GM23248 (cell line): Measurements from ENCODE around the gene ABCA3. TPM values are rescaled to one million over a fixed set of nuclear protein-coding genes. Genes with fewer than 3 reads are reported as not detected.

ENCODE experiments used
- DNase-seq: peaks from one replicate; pipeline ENCODE4 v3.0.0-alpha.2; 2015
- H2AFZ ChIP-seq: fragments of 200-600 bp; sonication (generic); 2 replicates; pipeline ENCODE4 v1.6.1; 2016; ENCODE audit warnings: antibody characterized with exemption
- H3F3A ChIP-seq: fragments of 200-600 bp; sonication (generic); 2 replicates; pipeline ENCODE4 v1.6.1; 2016; ENCODE audit warnings: mild to moderate bottlenecking, antibody characterized with exemption, mixed run types; ENCODE audit not compliant: insufficient read depth
- H3K27ac ChIP-seq: fragments of 200-600 bp; sonication (generic); 2 replicates; pipeline ENCODE4 v1.5.1; 2016; ENCODE audit warnings: mild to moderate bottlenecking
- H3K27me3 ChIP-seq: fragments of 200-600 bp; sonication (generic); replicated peaks from 2 replicates; pipeline ENCODE4 v1.6.1; 2016; ENCODE audit warnings: mild to moderate bottlenecking; ENCODE audit not compliant: insufficient read depth
- H3K36me3 ChIP-seq: fragments of 200-600 bp; sonication (generic); 2 replicates; pipeline ENCODE4 v1.6.1; 2016; ENCODE audit warnings: low read depth, mild to moderate bottlenecking
- H3K4me1 ChIP-seq: fragments of 200-600 bp; sonication (generic); 2 replicates; pipeline ENCODE4 v1.6.1; 2016; ENCODE audit warnings: mild to moderate bottlenecking; ENCODE audit not compliant: insufficient read depth
- H3K4me2 ChIP-seq: fragments of 200-600 bp; sonication (generic); one replicate; pipeline ENCODE4 v1.6.1; 2016; ENCODE audit warnings: mild to moderate bottlenecking; ENCODE audit not compliant: unreplicated experiment
- H3K4me3 ChIP-seq: fragments of 200-600 bp; sonication (generic); 2 replicates; pipeline ENCODE4 v1.5.1; 2016; ENCODE audit warnings: mild to moderate bottlenecking
- H3K79me2 ChIP-seq: fragments of 200-600 bp; sonication (generic); 2 replicates; pipeline ENCODE4 v1.6.1; 2016; ENCODE audit warnings: mild to moderate bottlenecking; ENCODE audit not compliant: insufficient read depth
- H3K9ac ChIP-seq: fragments of 200-600 bp; sonication (generic); 2 replicates; pipeline ENCODE4 v1.6.1; 2016; ENCODE audit warnings: mild to moderate bottlenecking
- H3K9me2 ChIP-seq: fragments of 200-600 bp; sonication (generic); 2 replicates; pipeline ENCODE4 v1.6.1; 2016; ENCODE audit warnings: mixed run types, mild to moderate bottlenecking, moderate library complexity; ENCODE audit not compliant: insufficient read depth
- H3K9me3 ChIP-seq: fragments of 200-600 bp; sonication (generic); one replicate; pipeline ENCODE4 v1.6.1; 2017; ENCODE audit warnings: low read depth
- H4K20me1 ChIP-seq: fragments of 200-600 bp; sonication (generic); 2 replicates; pipeline ENCODE4 v1.6.0; 2016; ENCODE audit not compliant: insufficient read depth
- EZH2 ChIP-seq: fragments of 200-600 bp; sonication (generic); IDR thresholded peaks from 2 replicates; pipeline ENCODE4 v1.6.1; 2018; ENCODE audit warnings: antibody characterized with exemption, mild to moderate bottlenecking; ENCODE audit not compliant: insufficient read depth, poor library complexity, severe bottlenecking
- EZH2phosphoT487 ChIP-seq: fragments of 200-600 bp; sonication (generic); IDR thresholded peaks from 2 replicates; pipeline ENCODE4 v1.6.1; 2018; ENCODE audit warnings: antibody characterized with exemption, moderate library complexity, mild to moderate bottlenecking, low read depth; ENCODE audit not compliant: insufficient read depth
- WGBS, 2 experiments: methylation state at CpG; one replicate each; pipeline ENCODE4 v1.1.6; 2015 to 2017; ENCODE audit warnings: low lambda C conversion rate in 2 of 2, low coverage in 1 of 2; ENCODE audit errors: missing lambda C conversion rate in 2 of 2; 5-methylcytosine and 5-hydroxymethylcytosine counted together
- in situ Hi-C: fragments of 300-500 bp; cut with MboI; formaldehyde crosslinking; loops from 2 replicates; pipeline ENCODE4 v1.15.0; 2020
- polyA plus RNA-seq: library from polyadenylated mRNA; unstranded; fragments of >200 nt; fragmentation: Nextera tagmentation; extraction: Ambion mirVana; gene quantifications from 2 replicates; pipeline ENCODE4 v1.2.1, GENCODE V29; 2016
- total RNA-seq: library from RNA; depleted of rRNA; stranded (reverse); fragments of >200 nt; shearing (Covaris generic); gene quantifications from 2 replicates; pipeline ENCODE4 v1.2.3, GENCODE V29; 2014

The ABCA3 gene
- total and polyA plus RNA-seq, 2 experiments from 2014 or later: 0.64 to 0.76 TPM

- no peaks in the 10 kb centered on the region for H3K9me3 ChIP-seq
- H3K4me2 ChIP-seq: no peak overlapping the region
- no peaks in the 10 kb centered on the region for H3F3A ChIP-seq
- whole genome bisulfite sequencing, 2 experiments: 52 to 55% methylated on average over 12 to 19 of the region's 19 CpGs
- no peaks in the 10 kb centered on the region for H3K27me3 ChIP-seq
- H3K4me3 ChIP-seq: no peak overlapping the region
- no peak for DNase-seq
- H4K20me1 ChIP-seq: no peaks in the 10 kb centered on the region
- no peaks in the 10 kb centered on the region for H3K79me2 ChIP-seq
- H2AFZ ChIP-seq: no peak overlapping the region
- no peaks in the 10 kb centered on the region for H3K4me1 ChIP-seq
- H3K9me2 ChIP-seq: no peaks in the 10 kb centered on the region
- in situ Hi-C loops: no loop called here
- H3K27ac ChIP-seq: no peak overlapping the region
- no peak overlapping the region for H3K9ac ChIP-seq
- H3K36me3 ChIP-seq: no peaks in the 10 kb centered on the region
- TF ChIP-seq EZH2: no peak
- TF ChIP-seq EZH2phosphoT487: no peak
Measured at GRCh38 chr16:2235695-2236336, 104.7 kb downstream of the ABCA3 start.

- Histone ChIP-seq H3K27ac (no peak overlapping the region), H3K79me2 (no peaks in the 10 kb centered on the region), H3K9me2 (no peaks in the 10 kb centered on the region), H3K9me3 (no peaks in the 10 kb centered on the region), H3K36me3 (no peaks in the 10 kb centered on the region), H3K4me1 (no peaks in the 10 kb centered on the region), H3K27me3 (no peaks in the 10 kb centered on the region), H3K4me3 (no peak overlapping the region), H2AFZ (no peak overlapping the region), H3K9ac (no peak overlapping the region), H3F3A (no peaks in the 10 kb centered on the region), H3K4me2 (no peak overlapping the region), H4K20me1 (no peaks in the 10 kb centered on the region)
- WGBS, 2 experiments: 93% methylated on average over 27 to 28 of the region's 28 CpGs
- TF ChIP-seq EZH2 (no peak), EZH2phosphoT487 (no peak)
- no peak for DNase-seq
- in situ Hi-C loops: no loop called here
Measured at GRCh38 chr16:2235234-2235651, 105.3 kb downstream of the ABCA3 start.

- Histone ChIP-seq H3K4me2 (no peak overlapping the region), H3F3A (no peaks in the 10 kb centered on the region), H3K27ac (no peak overlapping the region), H3K4me1 (no peaks in the 10 kb centered on the region), H3K36me3 (no peaks in the 10 kb centered on the region), H2AFZ (no peak overlapping the region), H3K9me3 (no peaks in the 10 kb centered on the region), H3K27me3 (no peaks in the 10 kb centered on the region), H3K4me3 (no peak overlapping the region), H3K9me2 (no peaks in the 10 kb centered on the region), H3K79me2 (no peaks in the 10 kb centered on the region), H4K20me1 (no peaks in the 10 kb centered on the region), H3K9ac (no peak overlapping the region)
- 81 to 90% methylated on average over 8 to 17 of the region's 18 CpGs for WGBS, 2 experiments
- TF ChIP-seq EZH2phosphoT487: no peak
- no peak for TF ChIP-seq EZH2
- DNase-seq: no peak
- in situ Hi-C loops: no loop called here
Measured at GRCh38 chr16:2234813-2235170, 105.7 kb downstream of the ABCA3 start.

DNA sequence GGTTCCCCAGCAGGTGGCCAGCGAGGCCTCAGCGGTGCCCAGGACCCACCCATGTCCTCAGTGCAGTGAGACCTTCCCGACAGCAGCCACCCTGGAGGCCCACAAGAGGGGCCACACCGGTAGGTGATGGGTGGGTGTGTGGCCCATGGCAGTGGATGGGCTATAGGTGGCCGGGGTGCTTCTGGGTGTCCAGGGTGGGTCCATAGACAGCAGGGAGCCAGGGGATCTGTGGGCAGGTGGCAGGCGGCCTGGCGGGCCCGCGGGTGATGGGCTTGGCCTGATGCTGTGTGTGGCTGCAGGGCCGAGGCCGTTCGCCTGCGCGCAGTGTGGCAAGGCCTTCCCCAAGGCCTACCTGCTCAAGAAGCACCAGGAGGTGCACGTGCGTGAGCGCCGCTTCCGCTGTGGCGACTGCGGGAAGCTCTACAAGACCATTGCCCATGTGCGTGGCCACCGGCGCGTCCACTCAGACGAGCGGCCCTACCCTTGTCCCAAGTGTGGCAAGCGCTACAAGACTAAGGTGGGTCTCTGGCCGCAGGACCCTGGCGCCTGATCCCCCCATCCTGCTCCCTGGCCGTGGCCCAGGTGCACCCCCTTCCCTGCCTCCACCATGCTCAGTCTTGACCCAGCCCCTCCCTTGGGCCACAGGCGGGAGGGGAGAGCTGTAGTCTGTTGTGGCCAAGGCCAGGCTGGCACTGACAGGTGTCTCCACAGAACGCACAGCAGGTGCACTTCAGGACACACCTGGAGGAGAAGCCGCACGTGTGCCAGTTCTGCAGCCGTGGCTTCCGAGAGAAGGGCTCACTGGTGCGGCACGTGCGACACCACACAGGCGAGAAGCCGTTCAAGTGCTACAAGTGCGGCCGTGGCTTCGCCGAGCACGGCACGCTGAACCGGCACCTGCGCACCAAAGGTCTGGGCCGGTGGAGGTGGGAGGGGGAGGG, 106.4 kb downstream of the ABCA3 start:
- Histone ChIP-seq H3K79me2 (peaks cover under 1% of the 10 kb centered on the region; the same call in 1 of the 2 replicates), H2AFZ (no peak overlapping the region), H3K9me2 (no peaks in the 10 kb centered on the region), H3K27me3 (no peaks in the 10 kb centered on the region), H3K4me1 (no peaks in the 10 kb centered on the region), H3K27ac (no peak overlapping the region), H3K9me3 (no peaks in the 10 kb centered on the region), H3F3A (no peaks in the 10 kb centered on the region), H4K20me1 (no peaks in the 10 kb centered on the region), H3K4me2 (no peak overlapping the region), H3K9ac (no peak overlapping the region), H3K36me3 (no peaks in the 10 kb centered on the region; the same call in 1 of the 2 replicates), H3K4me3 (no peak overlapping the region)
- TF ChIP-seq EZH2 (no peak), EZH2phosphoT487 (no peak)
- no peak for DNase-seq
- in situ Hi-C loops: no loop called here
- 94 to 96% methylated on average over 33 to 51 of the region's 51 CpGs for WGBS, 2 experiments
